GM10847 (cell line): ENCODE results near the gene CRIM1.

Source experiments
- POLR2A ChIP-seq: IDR thresholded peaks from 2 replicates; pipeline ENCODE4 v1.6.1; 2011; ENCODE audit not compliant: insufficient read length; ENCODE audit errors: extremely low read depth

Gene CRIM1

DNA sequence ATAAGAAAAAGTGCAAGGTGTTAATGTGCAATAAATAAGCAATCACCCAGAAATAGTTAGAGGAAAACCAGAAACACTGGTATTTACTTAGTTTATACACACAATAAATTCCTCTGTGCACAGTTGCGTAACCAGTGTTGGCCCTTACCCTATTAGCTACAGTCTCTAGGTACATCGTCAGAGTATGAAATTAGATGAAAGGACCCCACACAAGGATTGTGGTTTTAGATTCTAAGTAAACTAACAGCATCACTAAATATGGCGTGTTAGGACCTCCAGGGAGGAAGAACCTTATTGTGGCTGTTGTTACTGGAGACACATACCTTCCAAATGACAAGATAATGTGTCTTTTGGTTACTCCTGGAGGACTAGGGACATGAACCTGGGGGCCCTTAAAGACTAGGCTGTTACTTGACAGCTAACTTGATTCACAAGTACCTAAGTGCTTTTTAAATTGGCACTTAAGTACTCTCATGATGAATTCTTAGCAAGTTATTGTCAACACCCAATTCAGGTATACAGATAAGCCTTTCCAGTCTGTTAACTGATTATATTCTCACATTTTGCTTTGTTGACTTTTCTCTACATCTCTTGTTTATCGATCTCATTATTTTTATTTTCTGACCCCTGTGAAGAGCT, 127.1 kb downstream of the CRIM1 start:
- TF ChIP-seq POLR2A, result no peak

- TF ChIP-seq POLR2A, result no peak
Measured at GRCh38 chr2:36483290-36483689, 127.7 kb downstream of the CRIM1 start.

DNA sequence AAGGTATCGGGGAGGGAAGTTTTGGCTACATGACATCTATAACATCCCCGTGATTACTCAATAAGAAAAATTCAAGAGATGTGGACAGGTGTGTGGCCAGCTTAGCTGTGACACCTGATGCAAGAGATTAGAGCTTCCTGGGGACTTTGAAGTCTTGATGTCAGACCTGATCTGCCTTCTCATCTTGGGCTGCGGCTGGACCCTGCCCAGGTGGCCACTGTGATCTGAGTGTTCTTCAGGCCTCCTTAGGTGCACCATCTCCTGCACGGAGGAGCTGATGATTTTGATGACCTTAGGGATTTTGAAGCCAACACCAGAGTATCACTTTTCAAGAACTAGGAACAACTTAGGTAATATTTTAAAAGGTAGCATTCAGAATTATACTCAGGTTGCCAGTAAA, 128.9 kb downstream of the CRIM1 start:
- TF ChIP-seq POLR2A, result no peak

DNA sequence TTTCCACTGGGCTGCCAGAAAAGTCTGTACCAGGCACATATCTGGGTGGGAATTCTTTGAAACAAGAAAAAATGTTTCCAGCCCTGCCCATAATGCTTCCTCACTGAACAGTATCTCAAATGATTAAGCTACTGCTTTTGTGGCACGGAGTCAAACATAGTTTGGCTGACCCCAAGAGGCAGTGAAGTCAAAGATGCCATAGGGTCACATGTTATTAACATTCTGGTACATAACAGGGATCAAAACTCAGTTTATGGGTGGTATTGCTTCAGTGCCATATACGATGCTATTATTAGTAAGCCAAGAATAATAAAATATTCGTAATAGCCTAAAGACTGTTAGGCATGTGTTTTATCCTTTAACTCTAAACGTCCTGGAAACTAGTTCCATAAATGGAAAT, 129.9 kb downstream of the CRIM1 start:
- TF ChIP-seq POLR2A, result no peak

DNA sequence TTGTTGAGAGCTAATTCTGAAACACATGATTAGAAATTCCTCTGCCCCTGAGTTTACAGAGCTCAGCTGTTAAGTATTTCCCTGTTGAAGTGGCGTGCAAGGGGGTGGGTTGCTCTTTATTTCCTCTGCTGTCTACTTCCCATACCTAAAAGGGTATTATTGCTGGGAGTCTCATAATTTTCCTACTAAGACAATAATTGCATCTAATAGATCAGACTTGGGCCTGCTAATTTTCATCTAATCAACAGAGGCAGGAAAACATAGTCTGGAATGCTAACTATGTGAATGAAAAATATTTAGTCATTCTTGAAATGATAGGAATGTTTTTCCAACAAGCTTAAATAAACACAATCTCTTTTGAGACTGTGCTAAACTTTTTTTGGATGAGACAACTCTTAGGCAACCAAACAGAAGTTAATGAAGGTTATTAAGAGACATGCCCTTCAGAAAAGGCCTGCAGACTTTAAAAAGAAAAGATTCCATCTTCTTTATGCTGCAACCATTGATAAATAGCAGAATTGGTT, 131.0 kb downstream of the CRIM1 start:
- TF ChIP-seq POLR2A, result no peak

GRCh38 chr2:36487947-36488346, 132.4 kb downstream of the CRIM1 start:
- no peak for TF ChIP-seq POLR2A

- no peak for TF ChIP-seq POLR2A
Measured at GRCh38 chr2:36489281-36489680, 133.7 kb downstream of the CRIM1 start.

- TF ChIP-seq POLR2A, result no peak
Measured at GRCh38 chr2:36490749-36491148, 135.2 kb downstream of the CRIM1 start.

GRCh38 chr2:36492216-36492945, 136.8 kb downstream of the CRIM1 start:
- TF ChIP-seq POLR2A, result no peak

- no peak for TF ChIP-seq POLR2A
Measured at GRCh38 chr2:36493306-36493705, 137.7 kb downstream of the CRIM1 start.

DNA sequence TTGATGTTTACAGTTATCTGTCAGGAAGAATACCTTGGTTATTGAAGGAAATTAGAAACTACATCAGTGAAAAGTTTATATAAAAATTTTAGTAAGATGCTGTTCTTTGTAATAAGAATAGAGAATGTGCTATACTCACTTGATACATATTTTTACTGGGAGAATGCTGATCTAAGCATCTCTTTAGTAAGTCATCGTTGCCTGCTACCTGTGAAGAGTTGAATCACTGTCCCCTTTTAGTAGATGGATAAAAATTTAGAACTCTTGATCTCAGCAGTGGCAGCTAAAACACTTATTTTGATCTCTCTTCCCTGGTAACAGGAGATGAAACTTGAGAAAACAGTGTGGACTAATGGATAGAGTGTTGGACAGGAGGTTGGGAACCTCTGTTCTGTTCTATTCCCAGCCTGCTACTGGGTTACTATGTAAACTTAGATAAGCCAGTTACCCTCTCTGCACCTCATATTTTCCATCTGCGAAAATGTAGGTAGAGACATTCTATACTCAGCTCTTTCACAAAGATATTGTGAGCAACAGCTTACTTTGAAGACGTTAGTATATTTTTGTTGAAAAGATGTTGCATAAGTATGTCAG, 142.1 kb downstream of the CRIM1 start:
- no peak for TF ChIP-seq POLR2A

GRCh38 chr2:36499128-36499820, 143.7 kb downstream of the CRIM1 start:
- no peak for TF ChIP-seq POLR2A

DNA sequence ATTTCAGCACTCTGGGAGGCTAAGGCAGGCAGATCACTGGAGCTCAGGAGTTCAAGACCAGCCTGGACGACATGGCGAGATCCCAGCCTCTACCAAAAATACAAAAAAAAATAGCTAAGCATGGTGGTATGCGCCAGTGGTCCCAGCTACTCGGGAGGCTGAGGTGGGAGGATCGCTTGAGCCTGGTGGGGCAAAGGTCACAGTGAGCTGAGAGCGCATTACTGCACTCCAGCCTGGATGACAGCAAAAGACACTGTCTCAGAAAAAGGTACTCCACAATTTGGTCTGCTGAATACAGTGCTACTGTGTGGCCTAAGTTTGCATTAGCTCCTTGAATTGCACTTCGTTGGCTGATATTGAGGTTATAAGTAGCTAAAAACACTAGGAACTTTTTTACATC, 144.5 kb downstream of the CRIM1 start:
- no peak for TF ChIP-seq POLR2A

DNA sequence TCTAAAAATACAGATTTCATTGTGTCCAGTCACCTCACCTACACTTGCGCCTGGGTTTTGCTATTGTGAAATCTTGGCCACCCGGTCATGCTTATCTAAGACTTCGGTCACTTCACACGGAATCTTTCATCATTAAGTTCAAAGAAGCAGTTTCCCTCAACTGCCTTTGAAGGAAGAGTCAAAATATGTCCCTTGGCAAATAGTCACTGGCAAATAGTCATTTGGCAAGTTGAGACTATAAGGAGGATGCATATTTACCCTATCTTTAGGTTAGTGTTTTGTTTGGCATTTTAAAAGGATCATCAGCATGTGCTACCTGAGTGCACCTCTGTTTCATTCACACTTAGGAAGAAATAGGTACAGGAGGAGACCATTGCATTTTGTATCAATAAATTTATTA, 146.5 kb downstream of the CRIM1 start:
- TF ChIP-seq POLR2A, result no peak

DNA sequence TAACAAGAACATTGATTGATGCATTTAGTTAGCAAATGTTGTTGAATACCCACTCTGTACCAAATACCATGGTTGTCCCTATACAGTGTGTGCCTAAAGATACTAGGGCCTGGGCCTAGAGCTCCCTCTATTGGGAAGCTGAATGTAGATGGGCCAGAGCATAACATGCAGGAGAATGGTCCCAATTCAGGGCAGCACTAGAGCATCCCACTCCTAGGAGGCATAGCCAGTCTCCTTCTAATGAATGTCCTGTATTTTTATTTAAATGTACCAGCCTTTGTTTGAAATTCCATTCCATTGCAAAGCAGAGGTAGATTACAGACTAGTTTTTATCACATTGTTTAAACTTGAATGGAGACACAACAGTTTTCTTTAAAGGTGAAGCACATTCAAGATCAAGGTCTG, 151.8 kb downstream of the CRIM1 start:
- no peak for TF ChIP-seq POLR2A

DNA sequence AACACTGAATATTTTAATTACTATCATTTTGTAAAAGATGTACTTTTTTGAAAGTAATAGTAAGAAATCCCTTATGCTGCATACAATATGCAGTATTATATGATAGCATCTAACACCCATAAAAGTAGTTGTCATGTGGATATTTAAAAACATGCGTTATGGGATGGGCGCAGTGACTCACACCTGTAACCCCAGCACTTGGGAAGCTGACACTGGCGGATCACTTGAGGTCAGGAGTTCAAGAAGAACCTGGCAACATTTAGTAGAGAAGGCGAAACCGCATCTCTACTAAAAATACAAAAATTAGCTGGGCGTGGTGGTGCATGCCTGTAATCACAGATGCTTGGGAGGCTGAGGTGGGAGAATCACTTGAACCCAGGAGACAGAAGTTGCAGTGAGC, 153.5 kb downstream of the CRIM1 start:
- TF ChIP-seq POLR2A, result no peak
